Lower leg skin (tissue), 4 donors: ENCODE measurements around the gene GPR161. TPM values are rescaled to one million over a fixed set of nuclear protein-coding genes. Genes with fewer than 3 reads are reported as not detected.

Source experiments
- DNase-seq, 2 donors: peaks; one replicate each; pipeline ENCODE4 v3.0.0-alpha.2; 2019; ENCODE audit warnings: low spot score in 2 of 2
- H3K4me3 ChIP-seq: fragments of 200-600 bp; sonication (generic); 2 replicates; pipeline ENCODE4 v1.5.1; 2017; ENCODE audit warnings: mild to moderate bottlenecking, low read depth; ENCODE audit not compliant: poor library complexity, severe bottlenecking
- CTCF ChIP-seq, 3 donors: fragments of 450-650 bp; IDR thresholded peaks; one replicate each; pipeline ENCODE4 v1.5.1; 2016; ENCODE audit warnings: antibody characterized with exemption in 3 of 3, mild to moderate bottlenecking in 3 of 3, moderate library complexity in 2 of 3
- POLR2A ChIP-seq, 2 donors: fragments of 450-650 bp; IDR thresholded peaks; one replicate each; pipeline ENCODE4 v1.6.1; 2016 to 2017; ENCODE audit warnings: antibody characterized with exemption in 2 of 2, mild to moderate bottlenecking in 1 of 2, moderate library complexity in 1 of 2
- WGBS, 2 donors: methylation state at CpG; one replicate each; pipeline ENCODE4 v1.1.5; 2018; 5-methylcytosine and 5-hydroxymethylcytosine counted together
- intact Hi-C: fragments of 100-400 bp; cut with DNase I; formaldehyde crosslinking; loops from one replicate; pipeline ENCODE4 v1.15.0; 2023; ENCODE audit warnings: low total_unique reads
- total RNA-seq, 4 donors: library from RNA; depleted of rRNA; stranded (reverse); fragments of >200 nt; gene quantifications; one replicate each; pipeline ENCODE4 v1.1.0, GENCODE V29; 2016

Gene GPR161
- total RNA-seq, 4 donors from 2014 or later, result 0.97 to 5.9 (median 1.6) TPM

GRCh38 chr1:168145184-168146159 is 8.7 kb upstream of the GPR161 start:
- peak in 1 of 3 donors; percentile 84 for TF ChIP-seq CTCF (IDR thresholded peaks at IDR 0.05)
- TF ChIP-seq POLR2A (IDR thresholded peaks at IDR 0.05), result no peak
- intact Hi-C loops, result no loop called here
- peak; percentile 77 to 98 for DNase-seq
- 28 to 29% methylated on average over 15 of the region's 15 CpGs for WGBS, 2 donors
- H3K4me3 ChIP-seq, result no peak overlapping the region

DNA sequence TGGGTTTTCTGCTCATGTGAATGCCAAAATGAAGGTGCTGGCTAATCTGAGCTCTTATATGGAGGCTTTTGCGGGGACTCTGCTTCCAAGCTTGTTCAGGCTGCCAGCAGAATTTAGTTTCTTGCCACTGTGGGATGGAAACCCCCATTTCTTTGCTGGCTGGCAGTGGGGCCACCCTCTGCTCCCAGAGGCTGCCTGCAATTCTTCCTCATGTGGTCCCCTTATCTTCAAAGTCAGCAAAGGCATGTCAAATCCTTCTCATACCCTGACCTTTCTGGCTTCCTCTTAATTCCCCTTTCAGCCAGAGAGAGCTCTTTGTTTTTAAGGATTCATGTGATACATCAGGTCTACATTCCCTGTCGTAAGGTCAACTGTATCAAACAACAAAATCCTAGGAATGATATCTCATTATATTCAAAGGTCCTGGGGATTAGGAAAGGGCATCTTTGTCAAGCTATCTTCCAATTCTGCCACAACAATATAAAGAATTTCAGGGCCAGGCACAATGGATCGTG is 5.2 kb upstream of the GPR161 start:
- TF ChIP-seq CTCF (IDR thresholded peaks at IDR 0.05), result no peak
- no peak for TF ChIP-seq POLR2A (IDR thresholded peaks at IDR 0.05)
- intact Hi-C loops, result no loop called here
- H3K4me3 ChIP-seq, result no peak overlapping the region
- no peak for DNase-seq
- WGBS, 2 donors, result 87% methylated on average over 3 of the region's 3 CpGs

DNA sequence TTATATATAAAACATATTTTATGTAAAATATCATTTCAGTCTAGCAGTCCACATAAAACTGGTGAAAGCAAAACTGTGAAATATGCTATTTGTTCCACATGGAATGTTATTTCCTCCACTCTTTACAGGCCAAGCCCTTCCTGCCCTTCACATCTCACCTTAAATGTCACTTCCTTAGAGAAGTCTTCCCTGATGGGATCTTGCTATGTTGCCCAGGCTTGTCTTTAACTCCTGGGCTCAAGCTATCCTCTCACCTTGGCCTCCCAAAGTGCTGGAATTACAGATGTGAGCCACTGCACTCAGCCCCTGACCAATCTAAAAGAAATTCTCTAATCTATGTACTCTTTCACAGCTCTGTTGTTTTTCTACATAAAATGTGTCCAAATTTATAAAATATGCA is 2.3 kb upstream of the GPR161 start:
- no peak for DNase-seq
- TF ChIP-seq CTCF (IDR thresholded peaks at IDR 0.05) (no peak), POLR2A (IDR thresholded peaks at IDR 0.05) (no peak)
- H3K4me3 ChIP-seq, result no peak overlapping the region
- intact Hi-C loops, result no loop called here

- no peak for TF ChIP-seq CTCF (IDR thresholded peaks at IDR 0.05)
- no peak for TF ChIP-seq POLR2A (IDR thresholded peaks at IDR 0.05)
- DNase-seq, result no peak
- H3K4me3 ChIP-seq, result no peak overlapping the region
- 92 to 94% methylated on average over 5 of the region's 5 CpGs for WGBS, 2 donors
- intact Hi-C loops, result no loop called here
Observed at GRCh38 chr1:168138134-168138533, 1.4 kb upstream of the GPR161 start.

GRCh38 chr1:168137515-168137821 is 738 bp upstream of the GPR161 start:
- TF ChIP-seq POLR2A (IDR thresholded peaks at IDR 0.05) (no peak), CTCF (IDR thresholded peaks at IDR 0.05) (no peak)

More at GRCh38 chr1:168137515-168137821, 738 bp upstream of the GPR161 start:
- no peak for DNase-seq
- 1% methylated on average over 6 of the region's 6 CpGs for WGBS, 2 donors
- intact Hi-C loops, result no loop called here
- H3K4me3 ChIP-seq, result peak overlapping the region; percentile 42
